ENCODE results near the gene COL15A1. TPM values are rescaled to one million over a fixed set of nuclear protein-coding genes. Genes with fewer than 3 reads are reported as not detected.
A peak's percentile ranks its signal among the peaks of the same experiment; 100 is the strongest.

Gene COL15A1
- total and polyA plus RNA-seq, 2 of the 8 experiments (the other 6 are each of a cell fraction or from before 2014, with no cell fraction given), result 0.12 to 0.15 TPM

DNA sequence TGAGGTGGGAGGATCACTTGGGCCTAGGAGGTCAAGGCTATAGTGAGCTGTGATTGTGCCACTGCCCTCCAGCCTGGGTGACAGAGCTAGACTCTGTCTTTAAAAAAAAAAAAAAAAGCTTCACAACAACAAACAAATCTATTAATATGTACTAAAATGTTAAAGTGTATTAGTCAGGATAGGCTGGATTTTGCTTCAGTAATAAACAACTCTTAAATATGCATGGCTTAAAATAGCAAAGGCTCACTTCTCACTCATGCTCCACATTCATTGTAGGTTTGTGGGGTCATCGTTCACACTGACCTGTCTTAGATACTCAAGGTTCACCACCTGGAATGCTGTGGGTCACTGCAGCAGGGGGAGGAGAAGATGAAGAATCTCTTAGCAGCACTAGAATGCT lies 33.8 kb upstream of the COL15A1 start:
- Histone ChIP-seq H2BK120ac (replicated peaks; ENCODE audit: low read depth, low read length) (no peak overlapping the region), H2BK20ac (ENCODE audit: low read length) (no peak overlapping the region), H4K20me1 (replicated peaks in 1 of 2; ENCODE audit: control insufficient read depth in 1 of 2, insufficient read depth in 2 of 2, low read length in 2 of 2) (no peaks in the 10 kb centered on the region), H3K14ac (ENCODE audit: insufficient read length) (no peak overlapping the region), H3K79me2 (ENCODE audit: control insufficient read depth in 1 of 2, insufficient read depth in 2 of 2, low read length in 2 of 2) (no peaks in the 10 kb centered on the region), H2AK5ac (ENCODE audit: low read depth, low read length) (no peak overlapping the region), H3K9ac (replicated peaks in 1 of 4; ENCODE audit: extremely low read depth in 1 of 4, low read depth in 3 of 4, low read length in 3 of 4) (no peak overlapping the region), H3K4me1 (replicated peaks in 1 of 4; ENCODE audit: control insufficient read depth in 3 of 4, insufficient read depth in 4 of 4, low read length in 3 of 4) (no peaks in the 10 kb centered on the region; a peak in 2 of 7 replicates), H4K5ac (ENCODE audit: insufficient read length, low read depth, low read length) (no peak overlapping the region), H3K23me2 (ENCODE audit: low read depth, low read length) (no peaks in the 10 kb centered on the region), H3K79me1 (ENCODE audit: low read depth, low read length) (no peaks in the 10 kb centered on the region), H3K4me2 (ENCODE audit: insufficient read depth in 1 of 2, low read depth in 2 of 2, low read length in 2 of 2) (no peak overlapping the region), H3K56ac (replicated peaks; ENCODE audit: insufficient read length, low read depth, low read length) (no peak overlapping the region), H2AFZ (ENCODE audit: low read length) (no peak overlapping the region), H2BK15ac (ENCODE audit: low read length) (no peak overlapping the region), H2BK5ac (ENCODE audit: low read depth, low read length) (no peak overlapping the region), H4K8ac (ENCODE audit: extremely low read depth, insufficient read depth, low read length) (no peak overlapping the region), H3K4ac (replicated peaks; ENCODE audit: insufficient read length, low read depth, low read length) (no peak overlapping the region), H3K27me3 (replicated peaks in 1 of 4; ENCODE audit: control insufficient read depth in 3 of 4, extremely low read depth in 1 of 4, insufficient read depth in 3 of 4, low read length in 3 of 4) (no peaks in the 10 kb centered on the region), H4K91ac (replicated peaks; ENCODE audit: insufficient read length, low read length) (no peak overlapping the region), H3K27ac (ENCODE audit: low read depth, low read length) (no peak overlapping the region), H3K4me3 (ENCODE audit: extremely low read depth in 1 of 4, insufficient read depth in 2 of 4, low read depth in 3 of 4, low read length in 4 of 4) (no peak overlapping the region), H3K18ac (ENCODE audit: extremely low read depth, low read length) (no peak overlapping the region), H2BK12ac (ENCODE audit: low read depth, low read length) (no peak overlapping the region), H3K9me3 (ENCODE audit: insufficient read depth in 2 of 2, low read depth in 1 of 2, low read length in 1 of 2) (no peaks in the 10 kb centered on the region), H3K36me3 (ENCODE audit: control insufficient read depth in 2 of 4, insufficient read depth in 4 of 4, low read length in 3 of 4) (no peaks in the 10 kb centered on the region), H3K23ac (ENCODE audit: insufficient read length) (no peak overlapping the region)
- DNase-seq (ENCODE audit: low read depth in 1 of 2, low spot score in 2 of 2) (peak in 1 of 2 experiments; percentile 14), FAIRE-seq (no peak)
- ChIA-PET CTCF (ENCODE audit: partially characterized antibody) (interaction anchor here (0.6 to 1.4 kb wide), 4 partner anchors 12 to 230 kb away, joined by 3 to 4 read pairs (median 3); no protein-coding TSS in a partner anchor), POLR2A (ENCODE audit: partially characterized antibody) (no interaction called here)
- TF ChIP-seq TBP (IDR thresholded peaks at IDR 0.05; ENCODE audit: low read depth, low read length) (no peak), YY1 (IDR thresholded peaks at IDR 0.05; ENCODE audit: low read depth, low read length) (no peak)
- 78% methylated on average over 1 of the region's 1 CpG; no CpG with 5 or more reads in 1 of the 2 experiments for WGBS, 2 experiments (ENCODE audit: extremely low coverage in 1 of 2, insufficient coverage in 1 of 2, insufficient read length in 1 of 2, insufficient replicate concordance in 2 of 2, low coverage in 1 of 2, low lambda C conversion rate in 2 of 2, missing lambda C conversion rate in 1 of 2)

All from H1 (cell line).